OCI-LY3 (cell line): ENCODE results near the gene RUFY1.
"Not testable (repeated sequence)": the region's sequence is repeated elsewhere in the genome, so short reads cannot be mapped to it uniquely, and the experiment has no call there.

Experiments
- EZH2phosphoT487 ChIP-seq: fragments of 200-600 bp; shearing (Covaris generic); IDR thresholded peaks from 2 replicates; pipeline ENCODE4 v1.6.1; 2018; ENCODE audit warnings: antibody characterized with exemption, mixed run types, low read depth
- TF ChIP-seq, protein P1 (sequence below): fragments of 200-600, 300-600 bp; sonication (generic); IDR thresholded peaks from 2 replicates; pipeline ENCODE4 v1.5.1; 2014; ENCODE audit warnings: antibody characterized with exemption, low read length, low read depth

DNA sequence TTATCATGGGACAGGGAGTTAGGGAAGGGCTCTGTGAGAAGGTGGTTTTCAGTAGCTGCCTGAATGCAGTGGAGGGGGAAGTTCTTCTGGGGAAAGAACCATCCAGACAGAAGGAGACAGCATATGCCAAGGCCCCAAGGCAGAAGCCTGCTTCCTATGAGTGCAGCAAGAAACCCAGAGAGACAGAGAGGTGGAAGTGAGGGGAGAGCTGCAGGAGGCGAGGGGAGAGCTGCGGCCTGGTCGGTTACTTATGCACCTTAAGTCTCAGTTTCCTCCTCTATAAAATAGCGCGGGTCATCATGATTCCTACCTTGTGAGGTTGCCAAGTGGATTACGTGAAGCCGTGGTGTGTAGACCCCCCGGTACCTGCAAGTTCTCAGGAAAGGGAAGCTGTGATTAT is 47.9 kb upstream of the RUFY1 start:
- TF ChIP-seq, protein P1, sequence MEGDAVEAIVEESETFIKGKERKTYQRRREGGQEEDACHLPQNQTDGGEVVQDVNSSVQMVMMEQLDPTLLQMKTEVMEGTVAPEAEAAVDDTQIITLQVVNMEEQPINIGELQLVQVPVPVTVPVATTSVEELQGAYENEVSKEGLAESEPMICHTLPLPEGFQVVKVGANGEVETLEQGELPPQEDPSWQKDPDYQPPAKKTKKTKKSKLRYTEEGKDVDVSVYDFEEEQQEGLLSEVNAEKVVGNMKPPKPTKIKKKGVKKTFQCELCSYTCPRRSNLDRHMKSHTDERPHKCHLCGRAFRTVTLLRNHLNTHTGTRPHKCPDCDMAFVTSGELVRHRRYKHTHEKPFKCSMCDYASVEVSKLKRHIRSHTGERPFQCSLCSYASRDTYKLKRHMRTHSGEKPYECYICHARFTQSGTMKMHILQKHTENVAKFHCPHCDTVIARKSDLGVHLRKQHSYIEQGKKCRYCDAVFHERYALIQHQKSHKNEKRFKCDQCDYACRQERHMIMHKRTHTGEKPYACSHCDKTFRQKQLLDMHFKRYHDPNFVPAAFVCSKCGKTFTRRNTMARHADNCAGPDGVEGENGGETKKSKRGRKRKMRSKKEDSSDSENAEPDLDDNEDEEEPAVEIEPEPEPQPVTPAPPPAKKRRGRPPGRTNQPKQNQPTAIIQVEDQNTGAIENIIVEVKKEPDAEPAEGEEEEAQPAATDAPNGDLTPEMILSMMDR: not testable (repeated sequence)
- TF ChIP-seq EZH2phosphoT487: not testable (repeated sequence)
